Endothelial cell of hepatic sinusoid (primary cell): ENCODE measurements around the gene DHRSX.
"Not testable (repeated sequence)": the region's sequence is repeated elsewhere in the genome, so short reads cannot be mapped to it uniquely, and the experiment has no call there.

Source experiments
- in situ Hi-C: cut with HindIII; loops from 2 replicates; pipeline ENCODE4 v1.10.0; 2017; ENCODE audit warnings: low sequenced_read_pairs

The DHRSX gene

GRCh38 chrX:2283111-2283859 is 217.5 kb downstream of the DHRSX start:
- in situ Hi-C loops: no loop called here

- in situ Hi-C loops: no loop called here
Measured at GRCh38 chrX:2282490-2283090, 218.2 kb downstream of the DHRSX start.

DNA sequence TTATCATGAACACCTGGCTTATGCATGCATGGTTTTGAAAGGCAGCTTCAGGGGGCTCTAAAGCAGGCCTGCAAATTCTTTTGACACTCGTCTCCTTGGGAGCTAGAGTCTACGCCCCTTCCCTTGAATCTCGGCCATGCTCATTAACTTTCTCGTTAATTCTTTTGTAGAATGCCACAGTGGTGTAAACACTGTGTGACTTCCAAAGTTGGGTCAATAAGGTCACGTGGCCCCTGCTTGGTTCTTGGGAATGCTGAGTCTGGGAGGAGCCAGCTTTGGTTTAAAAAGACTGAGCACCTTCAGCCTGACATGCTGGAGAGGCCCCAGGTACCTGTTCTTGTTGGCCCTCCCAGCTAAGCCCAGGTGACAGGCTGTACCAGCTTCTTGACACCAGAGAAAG is 228.4 kb downstream of the DHRSX start:
- in situ Hi-C loops: no loop called here

- in situ Hi-C loops: not testable (repeated sequence)
Measured at GRCh38 chrX:2271595-2271994, 229.2 kb downstream of the DHRSX start.

GRCh38 chrX:2270783-2271182 is 230.0 kb downstream of the DHRSX start:
- in situ Hi-C loops: not testable (repeated sequence)

DNA sequence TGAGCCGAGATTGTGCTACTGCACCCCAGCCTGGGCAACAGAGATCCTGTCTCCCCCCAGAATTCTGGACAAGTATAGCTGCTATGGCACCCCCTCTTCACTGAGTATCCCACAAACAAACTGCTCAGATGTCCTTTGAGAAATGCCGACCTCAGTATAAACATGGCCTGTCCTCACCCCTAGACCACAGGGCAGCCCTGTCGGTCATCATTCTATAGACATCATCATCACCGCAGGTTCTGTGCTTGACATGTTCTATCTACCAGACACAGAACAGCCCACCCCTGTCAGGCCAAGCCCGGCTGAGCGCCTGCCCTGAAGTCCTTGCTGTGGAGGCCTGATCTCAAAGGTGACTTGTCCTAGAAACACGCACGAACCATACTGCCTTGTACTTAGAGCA is 232.9 kb downstream of the DHRSX start:
- in situ Hi-C loops: no loop called here

- in situ Hi-C loops: no loop called here
Measured at GRCh38 chrX:2266445-2267349, 234.1 kb downstream of the DHRSX start.

- in situ Hi-C loops: not testable (repeated sequence)
Measured at GRCh38 chrX:2265658-2266444, 234.9 kb downstream of the DHRSX start.

- in situ Hi-C loops: no loop called here
Measured at GRCh38 chrX:2264179-2265030, 236.4 kb downstream of the DHRSX start.

DNA sequence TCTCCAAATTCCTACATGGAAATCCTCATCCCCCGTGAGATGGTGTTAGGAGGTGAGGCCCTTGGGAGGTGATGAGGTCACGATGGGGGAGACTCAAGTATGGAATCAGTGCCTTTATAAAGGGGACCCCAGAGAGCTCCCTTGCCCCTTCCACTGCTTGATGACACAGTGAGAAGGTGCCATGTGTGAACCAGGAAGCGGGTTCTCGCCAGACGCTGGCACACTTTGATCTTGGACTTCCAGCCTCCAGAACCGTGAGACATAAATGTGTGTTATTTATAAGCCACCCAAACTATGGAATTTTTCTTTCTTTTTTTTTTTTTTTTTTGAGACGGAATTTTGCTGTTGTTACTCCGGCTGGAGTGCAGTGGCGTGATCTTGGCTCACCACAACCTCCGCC is 237.6 kb downstream of the DHRSX start:
- in situ Hi-C loops: no loop called here

GRCh38 chrX:2262668-2263055 is 238.1 kb downstream of the DHRSX start:
- in situ Hi-C loops: no loop called here

DNA sequence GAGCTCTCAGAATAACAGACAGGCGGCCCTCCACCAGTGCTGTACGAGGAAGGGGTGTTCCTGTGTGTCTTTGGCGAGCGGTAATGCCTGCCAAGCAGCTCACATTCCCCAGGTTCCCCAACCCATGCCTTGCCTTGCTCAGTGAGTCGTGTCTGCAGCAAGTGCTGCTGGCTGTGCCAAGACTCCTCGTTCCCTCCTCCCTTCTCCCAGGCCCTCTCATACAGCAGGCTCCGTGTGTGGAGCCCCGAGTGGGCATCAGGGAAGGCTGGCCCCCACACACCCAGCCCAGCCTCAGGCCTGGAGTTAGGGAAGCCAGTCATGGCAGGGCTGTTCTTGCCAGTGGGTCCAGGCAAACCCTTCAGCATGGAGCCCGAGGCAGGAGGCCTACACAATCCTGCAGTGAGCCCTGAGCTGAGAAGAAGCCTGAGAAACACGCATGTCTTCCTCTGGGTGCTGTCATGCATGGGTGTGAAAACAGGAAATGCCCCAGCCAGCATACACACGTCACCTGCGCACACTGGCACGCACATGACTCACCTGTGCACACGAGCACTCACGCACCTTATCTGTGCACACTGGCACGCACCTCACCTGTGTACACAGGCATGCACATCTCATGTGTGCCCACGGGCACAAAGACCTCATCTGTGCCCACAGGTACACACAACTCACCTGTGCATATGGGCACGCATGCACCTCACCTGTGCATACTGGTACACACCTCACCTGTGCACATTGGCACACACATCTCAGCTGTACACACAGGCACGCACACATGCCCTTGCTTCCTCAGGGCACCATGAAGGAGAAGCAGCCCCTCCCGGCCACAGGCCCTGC is 238.7 kb downstream of the DHRSX start:
- in situ Hi-C loops: no loop called here

DNA sequence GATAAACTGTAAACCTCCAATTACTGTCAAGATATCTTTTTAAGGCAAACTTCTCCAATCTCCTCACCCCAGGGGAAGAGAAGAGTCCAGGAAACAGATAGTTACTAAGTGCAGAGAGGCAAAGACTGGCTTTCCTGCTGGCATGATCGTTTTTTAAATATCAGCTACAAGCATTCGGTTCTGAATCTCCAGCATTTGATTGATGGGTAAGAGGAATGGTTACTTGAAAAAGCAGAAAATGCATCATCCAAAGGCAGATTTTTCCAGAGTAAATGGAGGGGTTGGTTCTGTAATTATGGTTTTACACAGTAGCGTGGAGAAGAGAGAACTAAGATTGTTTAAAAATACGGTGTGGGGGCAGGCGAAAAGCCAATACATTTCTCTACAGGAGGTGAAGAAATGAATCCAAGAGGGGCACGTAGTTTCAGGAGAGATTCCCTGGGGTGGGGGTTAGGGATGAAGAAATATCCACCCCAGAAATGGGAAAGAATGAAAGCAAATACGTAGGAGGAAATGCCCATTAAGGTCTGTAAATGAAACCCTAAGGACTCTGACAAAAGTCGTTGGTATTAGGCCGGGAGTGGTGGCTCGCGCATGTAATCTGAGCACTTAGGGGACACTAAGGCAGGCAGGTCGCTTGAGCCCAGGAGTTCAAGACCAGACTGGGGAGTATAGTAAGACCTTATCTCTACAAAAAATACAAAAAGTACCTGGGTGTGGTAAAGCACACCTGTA is 248.3 kb downstream of the DHRSX start:
- in situ Hi-C loops: no loop called here

DNA sequence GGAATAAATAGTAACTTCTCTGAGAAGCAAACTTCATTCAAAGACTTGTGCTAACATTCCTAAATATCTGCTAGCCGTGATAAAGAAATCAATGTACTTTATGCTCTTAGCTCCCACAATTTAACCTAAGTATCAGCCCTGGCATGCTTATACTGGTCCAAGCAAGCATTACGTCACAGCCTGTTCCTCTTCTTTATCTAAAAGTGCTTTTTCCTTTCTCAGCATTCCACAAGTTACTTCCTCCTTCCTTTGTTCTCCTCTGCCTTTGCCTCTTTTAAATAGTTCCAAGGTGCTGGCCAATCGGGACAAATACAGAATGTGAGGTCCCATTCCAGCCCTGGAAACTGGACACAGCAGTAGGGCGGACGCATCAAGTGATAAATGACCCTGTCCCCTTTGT is 249.6 kb downstream of the DHRSX start:
- in situ Hi-C loops: no loop called here

DNA sequence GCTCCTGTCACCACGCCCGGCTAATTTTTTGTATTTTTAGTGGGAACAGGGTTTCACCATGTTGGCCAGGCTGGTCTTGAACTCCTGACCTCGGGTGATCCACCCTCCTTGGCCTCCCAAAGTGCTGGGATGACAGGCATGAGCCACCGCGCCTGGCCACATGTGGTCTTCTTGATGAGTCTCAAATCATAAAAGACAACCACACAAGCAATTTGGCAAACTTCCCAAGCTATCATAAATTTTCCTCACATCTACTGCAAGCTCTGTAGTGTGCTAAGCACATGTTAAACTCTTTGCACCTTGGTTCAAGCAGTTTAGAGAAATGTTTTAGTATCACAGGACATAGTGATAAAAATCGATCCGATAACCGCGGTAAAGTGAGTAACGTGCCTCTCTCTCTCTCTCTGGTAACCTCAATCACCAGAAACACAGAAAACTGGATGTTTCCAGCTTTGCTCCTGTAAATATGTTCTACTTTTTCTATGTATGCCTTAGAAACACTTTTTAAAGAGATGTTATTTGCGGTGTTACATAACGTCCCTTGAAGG is 256.8 kb downstream of the DHRSX start:
- in situ Hi-C loops: no loop called here

DNA sequence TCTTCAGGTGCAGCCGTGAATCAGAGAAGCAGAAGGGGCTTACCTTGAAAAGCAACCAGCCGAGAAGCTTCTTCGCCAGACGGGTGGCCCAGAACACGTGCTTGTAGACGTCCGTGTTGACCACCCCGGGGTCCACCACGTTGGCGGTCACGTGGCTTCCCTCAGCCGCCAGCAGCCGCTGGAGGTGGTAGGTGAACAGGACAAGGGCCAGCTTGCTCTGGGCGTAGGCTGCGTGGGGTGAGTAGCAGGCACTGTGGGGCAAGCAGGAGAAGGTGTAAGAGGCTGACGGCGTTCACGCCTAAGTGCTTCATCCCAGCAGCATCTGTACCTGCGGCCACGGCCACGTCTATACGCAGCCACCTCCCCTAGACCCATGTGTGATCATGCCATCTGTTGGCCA is 257.8 kb downstream of the DHRSX start:
- in situ Hi-C loops: no loop called here

DNA sequence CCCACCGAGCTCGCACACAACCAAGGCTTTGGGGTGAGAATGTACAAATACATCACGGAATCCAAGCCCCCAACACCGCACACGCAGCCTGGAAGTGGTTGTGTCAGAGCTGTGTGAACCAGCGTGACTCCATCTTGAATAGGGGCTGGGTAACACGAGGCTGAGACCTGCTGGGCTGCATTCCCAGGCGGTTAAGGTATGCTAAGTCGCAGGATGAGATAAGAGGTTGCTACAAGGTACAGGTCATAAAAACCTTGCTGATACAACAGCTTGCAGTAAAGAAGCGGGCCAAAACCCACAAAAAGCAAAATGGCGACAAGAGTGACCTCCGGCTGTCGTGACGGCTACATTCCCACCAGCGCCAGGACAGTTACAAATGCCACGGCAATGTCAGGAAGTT is 258.4 kb downstream of the DHRSX start:
- in situ Hi-C loops: no loop called here

- in situ Hi-C loops: not testable (repeated sequence)
Measured at GRCh38 chrX:2241496-2241895, 259.3 kb downstream of the DHRSX start.
